SK-N-SH treated with all-trans-retinoic acid at 6 μM for 48 hours (cell line): ENCODE data around the gene ZMYM2.

Source experiments
- ATAC-seq: fragments of 200-7000 bp; cut with Tn5 transposase; 3 replicates; pipeline ENCODE4 v1.9.1; 2020; ENCODE audit warnings: mild to moderate bottlenecking, moderate library complexity
- ARNTL ChIP-seq: fragments of 450-650 bp; formaldehyde crosslinking; IDR thresholded peaks from 2 replicates; pipeline ENCODE4 v1.5.0; 2020; ENCODE audit warnings: low read depth, mild to moderate bottlenecking, moderate library complexity, borderline replicate concordance
- BACH2 ChIP-seq: fragments of 250-450 bp; sonication (Bioruptor Pico); IDR thresholded peaks from 2 replicates; pipeline ENCODE4 v1.9.0; 2021; ENCODE audit warnings: mild to moderate bottlenecking, borderline replicate concordance
- CREB5 ChIP-seq: fragments of 250-450 bp; sonication (Bioruptor Pico); IDR thresholded peaks from 2 replicates; pipeline ENCODE4 v1.5.1; 2020; ENCODE audit warnings: low read depth, mild to moderate bottlenecking, moderate library complexity
- GLIS3 ChIP-seq: fragments of 250-450 bp; sonication (Bioruptor Pico); IDR thresholded peaks from 2 replicates; pipeline ENCODE4 v1.5.0; 2020; ENCODE audit warnings: mild to moderate bottlenecking, moderate library complexity
- ISL1 ChIP-seq: fragments of 250-450 bp; sonication (Bioruptor Pico); IDR thresholded peaks from 2 replicates; pipeline ENCODE4 v2.1.2; 2022; ENCODE audit warnings: mild to moderate bottlenecking, moderate library complexity
- OSR1 ChIP-seq: fragments of 250-450 bp; sonication (Bioruptor Pico); IDR thresholded peaks from 2 replicates; pipeline ENCODE4 v1.8.0; 2022; ENCODE audit warnings: moderate library complexity, mild to moderate bottlenecking, inconsistent platforms
- PATZ1 ChIP-seq: fragments of 250-450 bp; sonication (Bioruptor Pico); IDR thresholded peaks from 2 replicates; pipeline ENCODE4 v1.8.0; 2020; ENCODE audit warnings: mild to moderate bottlenecking, moderate library complexity, borderline replicate concordance
- PPARA ChIP-seq: fragments of 250-450 bp; sonication (Bioruptor Pico); IDR thresholded peaks from 2 replicates; pipeline ENCODE4 v1.5.0; 2020; ENCODE audit warnings: mild to moderate bottlenecking, borderline replicate concordance
- RARB ChIP-seq: fragments of 250-450 bp; sonication (Bioruptor Pico); IDR thresholded peaks from 2 replicates; pipeline ENCODE4 v1.8.0; 2021; ENCODE audit warnings: mild to moderate bottlenecking, moderate library complexity
- SNAI2 ChIP-seq: fragments of 250-450 bp; sonication (Bioruptor Pico); IDR thresholded peaks from 2 replicates; pipeline ENCODE4 v1.5.0; 2020; ENCODE audit warnings: mild to moderate bottlenecking, moderate library complexity
- TCF4 ChIP-seq: fragments of 250-450 bp; sonication (Bioruptor Pico); IDR thresholded peaks from 2 replicates; pipeline ENCODE4 v1.8.0; 2021; ENCODE audit warnings: mild to moderate bottlenecking, moderate library complexity, borderline replicate concordance
- TOX ChIP-seq: fragments of 250-450 bp; sonication (Bioruptor Pico); IDR thresholded peaks from 2 replicates; pipeline ENCODE4 v1.8.0; 2021; ENCODE audit warnings: mild to moderate bottlenecking, moderate library complexity, borderline replicate concordance
- ZC3H10 ChIP-seq: fragments of 250-450 bp; sonication (Bioruptor Pico); IDR thresholded peaks from 2 replicates; pipeline ENCODE4 v1.5.1; 2021; ENCODE audit warnings: mild to moderate bottlenecking, moderate library complexity
- ZFP3 ChIP-seq: fragments of 250-450 bp; sonication (Bioruptor Pico); IDR thresholded peaks from 2 replicates; pipeline ENCODE4 v1.5.0; 2020; ENCODE audit warnings: mild to moderate bottlenecking, moderate library complexity
- ZFP30 ChIP-seq: fragments of 450-650 bp; formaldehyde crosslinking; IDR thresholded peaks from 2 replicates; pipeline ENCODE4 v1.5.0; 2022; ENCODE audit warnings: mild to moderate bottlenecking, moderate library complexity
- ZNF565 ChIP-seq: fragments of 450-650 bp; formaldehyde crosslinking; conservative IDR thresholded peaks from 2 replicates; pipeline ENCODE4 v1.5.0; 2020; ENCODE audit warnings: low read depth, mild to moderate bottlenecking, moderate library complexity
- ZNF70 ChIP-seq: fragments of 450-650 bp; formaldehyde crosslinking; IDR thresholded peaks from 2 replicates; pipeline ENCODE4 v1.5.0; 2020; ENCODE audit warnings: mild to moderate bottlenecking, moderate library complexity
- ZNF8 ChIP-seq: fragments of 450-650 bp; formaldehyde crosslinking; IDR thresholded peaks from 2 replicates; pipeline ENCODE4 v1.5.0; 2020; ENCODE audit warnings: mild to moderate bottlenecking, moderate library complexity
- TF ChIP-seq, protein P1 (sequence below): fragments of 250-450 bp; sonication (Bioruptor Pico); IDR thresholded peaks from 2 replicates; pipeline ENCODE4 v1.8.0; 2021; ENCODE audit warnings: low read depth, mild to moderate bottlenecking, moderate library complexity, borderline replicate concordance
- TF ChIP-seq, protein P2 (sequence below): fragments of 250-450 bp; sonication (Bioruptor Pico); IDR thresholded peaks from 2 replicates; pipeline ENCODE4 v1.5.1; 2021; ENCODE audit warnings: mild to moderate bottlenecking, moderate library complexity

Gene ZMYM2

GRCh38 chr13:19927117-19927748, 31.3 kb upstream of the ZMYM2 start:
- TF ChIP-seq, protein P1, sequence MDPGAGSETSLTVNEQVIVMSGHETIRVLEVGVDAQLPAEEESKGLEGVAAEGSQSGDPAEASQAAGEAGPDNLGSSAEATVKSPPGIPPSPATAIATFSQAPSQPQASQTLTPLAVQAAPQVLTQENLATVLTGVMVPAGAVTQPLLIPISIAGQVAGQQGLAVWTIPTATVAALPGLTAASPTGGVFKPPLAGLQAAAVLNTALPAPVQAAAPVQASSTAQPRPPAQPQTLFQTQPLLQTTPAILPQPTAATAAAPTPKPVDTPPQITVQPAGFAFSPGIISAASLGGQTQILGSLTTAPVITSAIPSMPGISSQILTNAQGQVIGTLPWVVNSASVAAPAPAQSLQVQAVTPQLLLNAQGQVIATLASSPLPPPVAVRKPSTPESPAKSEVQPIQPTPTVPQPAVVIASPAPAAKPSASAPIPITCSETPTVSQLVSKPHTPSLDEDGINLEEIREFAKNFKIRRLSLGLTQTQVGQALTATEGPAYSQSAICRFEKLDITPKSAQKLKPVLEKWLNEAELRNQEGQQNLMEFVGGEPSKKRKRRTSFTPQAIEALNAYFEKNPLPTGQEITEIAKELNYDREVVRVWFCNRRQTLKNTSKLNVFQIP (CRISPR knock-in tag), result no peak
- TF ChIP-seq ZNF565 (CRISPR knock-in tag), result no peak
- TF ChIP-seq, all 23 proteins: peak for 0
- ATAC-seq, result peak; percentile 71

- no peak for ATAC-seq
- TF ChIP-seq TOX (CRISPR knock-in tag), result no peak
- TF ChIP-seq ARNTL (CRISPR knock-in tag), result no peak
- TF ChIP-seq ZC3H10, result no peak
- no peak for TF ChIP-seq ZNF8 (CRISPR knock-in tag)
- no peak for TF ChIP-seq ISL1 (CRISPR knock-in tag)
These were observed 18.4 kb upstream of the ZMYM2 start for GRCh38 chr13:19940106-19940505.

- ATAC-seq, result no peak
- TF ChIP-seq GLIS3 (CRISPR knock-in tag), result no peak
- TF ChIP-seq, protein P1 (CRISPR knock-in tag), result no peak
- TF ChIP-seq TCF4, result no peak
- no peak for TF ChIP-seq PPARA (CRISPR knock-in tag)
These were observed 8.2 kb upstream of the ZMYM2 start for GRCh38 chr13:19950374-19950773.

GRCh38 chr13:19952850-19953249, 5.7 kb upstream of the ZMYM2 start:
- no peak for ATAC-seq
- no peak for TF ChIP-seq RARB
- TF ChIP-seq SNAI2 (CRISPR knock-in tag), result no peak
- TF ChIP-seq PPARA (CRISPR knock-in tag), result no peak
- no peak for TF ChIP-seq CREB5 (CRISPR knock-in tag)
- no peak for TF ChIP-seq GLIS3 (CRISPR knock-in tag)
- TF ChIP-seq, protein P1 (CRISPR knock-in tag), result no peak
- TF ChIP-seq ZNF8 (CRISPR knock-in tag), result no peak
- TF ChIP-seq ARNTL (CRISPR knock-in tag), result no peak
- no peak for TF ChIP-seq TOX (CRISPR knock-in tag)
- TF ChIP-seq ZFP30 (CRISPR knock-in tag), result no peak
- no peak for TF ChIP-seq TCF4
- TF ChIP-seq ZC3H10, result no peak
- TF ChIP-seq BACH2 (CRISPR knock-in tag), result no peak
- TF ChIP-seq ZNF70 (CRISPR knock-in tag), result no peak
- no peak for TF ChIP-seq ZFP3 (CRISPR knock-in tag)
- no peak for TF ChIP-seq OSR1 (CRISPR knock-in tag)
- TF ChIP-seq ZNF565 (CRISPR knock-in tag), result no peak
- TF ChIP-seq, protein P2, sequence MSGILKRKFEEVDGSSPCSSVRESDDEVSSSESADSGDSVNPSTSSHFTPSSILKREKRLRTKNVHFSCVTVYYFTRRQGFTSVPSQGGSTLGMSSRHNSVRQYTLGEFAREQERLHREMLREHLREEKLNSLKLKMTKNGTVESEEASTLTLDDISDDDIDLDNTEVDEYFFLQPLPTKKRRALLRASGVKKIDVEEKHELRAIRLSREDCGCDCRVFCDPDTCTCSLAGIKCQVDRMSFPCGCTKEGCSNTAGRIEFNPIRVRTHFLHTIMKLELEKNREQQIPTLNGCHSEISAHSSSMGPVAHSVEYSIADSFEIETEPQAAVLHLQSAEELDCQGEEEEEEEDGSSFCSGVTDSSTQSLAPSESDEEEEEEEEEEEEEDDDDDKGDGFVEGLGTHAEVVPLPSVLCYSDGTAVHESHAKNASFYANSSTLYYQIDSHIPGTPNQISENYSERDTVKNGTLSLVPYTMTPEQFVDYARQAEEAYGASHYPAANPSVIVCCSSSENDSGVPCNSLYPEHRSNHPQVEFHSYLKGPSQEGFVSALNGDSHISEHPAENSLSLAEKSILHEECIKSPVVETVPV, result no peak
- no peak for TF ChIP-seq PATZ1 (CRISPR knock-in tag)
